NCI-H1694 (cell line): ENCODE results near the gene LHPP.
"Not testable (repeated sequence)": the region's sequence is repeated elsewhere in the genome, so short reads cannot be mapped to it uniquely, and the experiment has no call there.

ENCODE experiments used
- DNase-seq: peaks from one replicate; lab custom pipeline; 2025; lab: John Stamatoyannopoulos, UW

LHPP gene

GRCh38 chr10:124461642-124462347 is at the start of gene LHPP:
Gene LHPP (plus strand): TSS chr10:124461823. CDS start chr10:124461863, 40 bp downstream.
- no peak for DNase-seq

- no peak for DNase-seq
Measured at GRCh38 chr10:124414076-124414475, 47.5 kb upstream of the LHPP start.

GRCh38 chr10:124415210-124415609 is 46.4 kb upstream of the LHPP start:
- DNase-seq, result no peak

- DNase-seq, result no peak
Measured at GRCh38 chr10:124416733-124417132, 44.9 kb upstream of the LHPP start.

GRCh38 chr10:124417895-124418725 is 43.5 kb upstream of the LHPP start:
- DNase-seq, result no peak

- DNase-seq, result peak; percentile 74
Measured at GRCh38 chr10:124418726-124419501, 42.7 kb upstream of the LHPP start, which contains the start of gene OAT. Gene OAT (minus strand): TSS chr10:124418923. CDS start chr10:124412171, 6,752 bp downstream.

GRCh38 chr10:124419635-124420034 is 42.0 kb upstream of the LHPP start:
- no peak for DNase-seq

GRCh38 chr10:124420254-124420653 is 41.4 kb upstream of the LHPP start:
- no peak for DNase-seq

- no peak for DNase-seq
Measured at GRCh38 chr10:124422742-124423141, 38.9 kb upstream of the LHPP start.

- DNase-seq, result no peak
Measured at GRCh38 chr10:124423813-124424212, 37.8 kb upstream of the LHPP start.

GRCh38 chr10:124425227-124425962 is 36.2 kb upstream of the LHPP start:
- DNase-seq, result no peak

- no peak for DNase-seq
Measured at GRCh38 chr10:124428207-124428777, 33.3 kb upstream of the LHPP start.

- DNase-seq, result no peak
Measured at GRCh38 chr10:124429576-124429975, 32.0 kb upstream of the LHPP start.

- no peak for DNase-seq
Measured at GRCh38 chr10:124430077-124430476, 31.5 kb upstream of the LHPP start.

GRCh38 chr10:124433461-124433860 is 28.2 kb upstream of the LHPP start:
- DNase-seq, result no peak

- not testable (repeated sequence) for DNase-seq
Measured at GRCh38 chr10:124435683-124436082, 25.9 kb upstream of the LHPP start.

GRCh38 chr10:124436191-124436638 is 25.4 kb upstream of the LHPP start:
- no peak for DNase-seq

- DNase-seq, result not testable (repeated sequence)
Measured at GRCh38 chr10:124441694-124442093, 19.9 kb upstream of the LHPP start.

GRCh38 chr10:124446830-124447750 is 14.5 kb upstream of the LHPP start:
- no peak for DNase-seq
